GM19035 (cell line): ENCODE data around the gene AP2B1.
A peak's percentile ranks its signal among the peaks of the same experiment; 100 is the strongest.
"Not testable (repeated sequence)": the region's sequence is repeated elsewhere in the genome, so short reads cannot be mapped to it uniquely, and the experiment has no call there.

Experiments
- ATAC-seq: cut with Tn5 transposase; IDR thresholded peaks from one replicate; pipeline ENCODE4 v1.9.1; 2021; ENCODE audit not compliant: unreplicated experiment

The AP2B1 gene

DNA sequence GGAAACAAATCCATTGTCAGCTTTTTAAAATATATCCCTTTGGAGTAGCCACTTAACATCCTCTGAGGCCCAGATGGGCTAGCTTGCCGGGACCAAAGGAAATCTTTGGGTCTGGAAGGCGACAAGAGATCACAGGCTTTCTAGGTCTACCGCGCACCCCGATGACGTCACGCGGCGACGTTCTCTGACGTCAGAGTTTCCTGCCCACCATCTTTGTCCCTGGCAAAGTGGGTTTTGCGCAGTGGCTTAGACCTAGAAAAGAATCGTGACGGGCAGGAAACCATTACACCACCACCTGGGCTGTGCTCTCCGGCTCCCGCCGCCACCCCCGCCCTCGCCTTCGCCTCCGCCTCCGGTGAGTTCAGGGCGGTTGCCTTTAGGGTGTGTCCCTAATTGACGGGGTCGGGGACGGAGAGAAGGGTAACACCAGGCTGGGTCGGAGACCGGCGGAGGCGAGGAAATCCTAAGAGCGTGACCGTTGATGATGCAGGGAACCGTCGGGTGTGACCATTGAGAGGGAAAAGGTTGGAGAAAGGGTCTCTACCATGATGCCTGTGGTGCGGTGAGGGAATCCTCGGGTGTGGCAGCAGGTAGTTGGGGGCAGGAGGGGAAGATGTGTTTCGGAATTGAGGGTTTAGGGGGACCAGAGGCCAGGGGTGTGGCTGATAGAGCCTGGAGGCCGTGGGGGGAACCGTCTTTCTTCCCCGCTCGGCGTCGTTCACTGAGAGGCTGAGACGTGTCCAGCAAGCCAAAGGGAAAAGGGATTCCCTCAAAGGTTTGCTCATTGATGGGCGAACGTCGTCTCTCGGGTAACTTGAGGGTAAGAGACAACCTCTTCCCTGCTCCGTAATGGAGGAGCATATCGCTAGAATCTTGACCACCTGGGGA lies at the start of gene AP2B1:
AP2B1 (plus strand) TSS at position 249 of the 888 bp plus-strand sequence. CDS start 6,709 bp downstream, outside the sequence.
- peak; percentile 95 for ATAC-seq

DNA sequence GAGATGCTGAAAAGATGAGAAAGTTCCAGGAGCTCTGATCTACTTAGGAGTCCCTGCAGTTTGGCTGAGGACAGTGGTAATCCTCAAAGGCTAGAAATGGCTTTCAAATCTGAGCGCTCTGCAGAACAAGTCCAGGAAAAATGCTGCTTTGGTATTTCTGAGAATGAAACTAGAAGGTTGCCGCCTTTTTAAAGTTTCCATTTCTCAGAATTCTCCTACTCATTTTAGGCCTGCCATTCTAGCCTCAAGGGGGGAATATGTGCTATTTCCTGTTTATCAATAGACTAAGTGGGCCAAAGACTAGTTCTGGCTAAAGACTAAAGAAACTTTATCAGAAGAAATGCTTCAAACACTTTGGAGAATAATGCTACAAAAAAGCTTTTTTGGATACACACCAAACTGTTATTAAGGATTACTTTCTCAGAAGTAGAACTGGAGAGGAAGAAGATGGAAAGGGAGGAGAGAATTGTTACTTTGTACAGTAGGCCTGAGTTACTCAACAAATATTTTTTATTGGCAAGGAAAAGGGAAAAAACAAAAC lies 49.5 kb upstream of the AP2B1 start, which contains the start of gene SLFN12L:
SLFN12L (minus strand) TSS at position 78 of the 541 bp plus-strand sequence. CDS start 15,314 bp downstream, outside the sequence.
- no peak for ATAC-seq

DNA sequence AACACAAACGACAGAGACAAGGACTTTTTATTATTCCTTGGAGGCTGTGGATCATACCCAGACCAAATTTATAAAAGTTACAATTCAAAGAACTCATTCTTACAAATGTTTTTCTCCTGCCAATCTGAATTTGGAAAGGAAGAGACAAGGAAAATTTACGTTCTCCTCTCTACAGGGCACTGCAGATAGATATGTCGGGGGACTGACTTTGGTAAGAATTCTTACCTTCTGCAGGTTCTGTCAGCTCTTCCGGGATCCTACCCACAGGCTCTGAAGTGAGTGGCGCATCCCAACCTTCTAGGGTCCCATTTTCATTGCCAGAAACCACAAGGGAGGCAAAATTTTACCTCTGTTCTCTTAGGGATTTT lies 47.5 kb upstream of the AP2B1 start:
- ATAC-seq: no peak

DNA sequence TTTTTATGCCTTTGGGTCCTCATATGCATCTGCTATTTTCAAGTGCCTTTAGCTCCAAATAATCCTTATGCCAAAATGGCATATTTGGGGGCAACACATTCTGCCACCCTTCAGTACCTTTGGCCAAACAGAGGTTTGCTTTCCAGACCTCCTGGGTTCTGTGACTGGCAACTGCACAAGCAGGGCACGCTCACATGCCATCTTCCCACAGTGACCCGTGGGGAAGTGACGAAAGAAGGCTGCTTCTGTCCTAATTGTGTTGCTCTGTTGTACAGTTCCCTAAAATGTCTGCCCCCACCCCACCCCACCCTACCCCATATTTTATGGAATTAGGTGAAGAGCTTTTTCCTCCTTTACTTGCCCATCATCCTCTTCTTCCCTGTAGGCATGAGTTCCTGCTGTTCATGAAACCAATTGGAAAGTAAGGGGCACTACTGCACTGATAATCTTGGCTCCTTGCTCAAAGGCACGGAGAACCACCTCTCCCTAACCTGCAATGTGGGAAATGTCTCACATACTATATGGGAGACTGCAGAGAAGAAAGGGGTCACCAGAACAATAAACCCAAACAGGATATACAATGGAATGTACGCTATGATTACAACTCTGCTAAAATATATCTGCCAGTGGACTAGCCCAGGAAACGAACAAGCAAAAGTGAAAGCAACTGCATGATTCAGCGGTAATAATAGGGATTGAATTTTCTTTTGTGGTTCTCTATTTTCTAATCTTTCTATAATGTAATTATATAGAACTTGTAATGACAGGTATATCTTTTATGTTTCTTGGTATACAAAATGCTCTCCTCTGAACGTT lies 46.3 kb upstream of the AP2B1 start:
- ATAC-seq: no peak

DNA sequence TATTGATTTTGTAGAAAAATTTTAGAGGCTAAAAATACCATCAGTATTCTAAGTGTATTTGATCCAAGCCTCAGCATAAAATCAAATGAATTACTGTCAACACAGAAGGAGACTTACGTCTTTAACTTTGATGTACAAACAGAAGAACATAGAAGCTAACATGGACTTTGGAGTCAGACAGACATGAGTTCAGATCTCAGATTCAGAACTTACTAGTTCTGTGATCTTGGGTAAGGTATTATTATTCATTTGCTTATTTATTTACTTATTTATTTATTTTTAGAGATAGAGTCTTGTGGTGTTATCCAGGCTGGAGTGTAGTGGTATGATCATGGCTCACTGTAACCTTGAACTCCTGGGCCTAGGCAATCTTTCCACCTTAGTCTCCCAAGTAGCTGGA lies 45.7 kb upstream of the AP2B1 start:
- no peak for ATAC-seq

DNA sequence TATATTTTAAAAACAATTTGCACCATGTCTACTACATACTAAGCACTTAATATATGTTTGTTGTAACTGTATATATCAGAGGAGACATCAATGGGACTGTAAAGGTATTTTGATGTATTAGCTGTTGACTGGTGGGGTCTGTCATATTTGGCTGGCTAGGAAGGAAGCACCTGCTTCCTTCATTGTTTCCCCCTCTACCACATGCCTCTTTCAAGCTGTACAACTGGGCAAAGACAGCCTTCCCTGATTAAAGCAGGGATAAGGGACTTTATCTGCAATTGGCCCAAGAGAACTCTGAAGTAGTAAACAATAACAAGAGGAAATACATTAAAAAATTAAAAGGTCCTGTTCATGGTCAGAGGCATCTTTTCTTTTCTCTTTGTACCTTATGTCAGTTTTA lies 44.1 kb upstream of the AP2B1 start:
- no peak for ATAC-seq

DNA sequence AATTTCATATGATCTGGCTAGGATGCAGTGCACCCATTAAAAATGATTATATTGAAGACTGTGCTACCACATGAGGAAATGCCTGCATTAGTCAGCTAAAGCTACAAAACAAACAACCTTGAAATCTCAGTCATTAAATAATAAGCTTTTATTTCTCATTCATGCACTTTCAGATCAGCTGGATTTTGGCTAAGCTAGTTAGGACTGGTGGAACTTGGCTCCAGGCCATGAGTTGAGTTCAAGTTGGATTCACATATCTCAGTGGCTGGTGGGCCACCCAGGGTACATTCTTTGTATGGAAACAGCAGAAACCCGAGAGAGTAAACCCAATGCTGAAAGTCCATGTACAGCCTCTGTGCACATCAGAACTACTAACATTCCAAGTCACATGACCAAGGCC lies 43.3 kb upstream of the AP2B1 start:
- ATAC-seq: no peak

DNA sequence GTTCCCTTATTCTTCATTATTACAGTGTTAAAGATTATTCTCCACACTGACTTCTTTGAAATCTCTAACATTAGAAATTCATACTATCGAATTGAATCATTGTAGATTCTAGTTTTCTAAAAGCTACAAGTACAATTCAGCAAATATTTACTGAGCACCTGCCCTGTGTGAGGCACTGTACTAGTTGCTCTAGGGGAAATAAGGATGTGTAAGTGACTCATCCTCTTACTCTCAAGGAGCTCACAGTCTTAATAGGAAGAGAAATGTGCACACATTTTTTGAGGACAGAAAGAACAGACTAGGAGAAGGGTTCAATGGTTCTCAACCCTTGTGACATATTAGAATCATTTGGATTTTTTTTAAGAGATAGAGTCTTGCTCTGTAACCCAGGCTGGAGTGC lies 42.0 kb upstream of the AP2B1 start:
- no peak for ATAC-seq

DNA sequence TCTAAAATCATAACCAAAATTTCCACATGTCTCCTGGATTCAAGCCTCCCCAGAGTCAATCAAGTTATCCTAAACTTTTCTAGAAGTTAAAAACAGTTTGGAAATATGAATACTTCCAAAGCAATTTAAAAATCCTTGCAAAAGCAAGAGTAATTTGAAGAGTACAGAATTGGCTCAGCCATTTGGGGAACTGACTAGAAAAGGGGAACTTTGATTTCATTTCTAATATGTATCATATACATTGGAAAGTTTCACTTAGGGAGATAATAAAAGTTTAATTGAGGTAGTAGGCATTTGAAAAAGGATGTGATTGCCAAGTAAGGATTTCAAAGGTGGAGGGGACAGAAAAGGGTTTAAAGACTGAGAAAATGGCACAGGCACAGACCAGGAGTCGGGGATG lies 40.6 kb upstream of the AP2B1 start:
- ATAC-seq: no peak

DNA sequence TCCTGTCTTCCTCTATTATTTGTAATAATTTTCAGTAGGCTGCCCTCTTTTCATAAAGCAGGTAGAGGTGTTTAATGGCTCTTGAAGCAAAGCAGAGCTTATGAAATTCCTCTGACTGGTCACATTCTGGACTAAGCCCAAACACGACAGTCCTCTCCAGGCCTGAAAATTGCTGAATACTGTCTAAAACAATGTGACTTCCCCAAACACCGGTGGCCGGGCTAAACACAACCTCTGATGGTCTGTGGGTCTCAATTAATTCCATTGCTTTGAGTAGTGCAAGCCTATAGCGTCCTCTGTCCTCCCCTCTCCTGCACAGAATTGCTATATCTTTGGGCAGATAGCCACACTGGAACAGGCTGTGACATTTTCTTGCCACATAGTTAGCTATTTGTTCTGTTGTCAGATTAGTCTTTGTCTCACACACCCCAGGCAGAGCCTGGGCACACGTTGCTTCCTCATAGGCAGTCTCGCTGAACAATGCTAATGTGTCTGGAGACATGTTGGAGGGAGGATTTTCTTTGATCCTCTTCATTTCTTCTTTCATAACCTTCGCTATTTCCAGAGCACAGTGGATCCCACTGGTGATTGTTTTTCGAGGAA lies 38.8 kb upstream of the AP2B1 start:
- no peak for ATAC-seq

DNA sequence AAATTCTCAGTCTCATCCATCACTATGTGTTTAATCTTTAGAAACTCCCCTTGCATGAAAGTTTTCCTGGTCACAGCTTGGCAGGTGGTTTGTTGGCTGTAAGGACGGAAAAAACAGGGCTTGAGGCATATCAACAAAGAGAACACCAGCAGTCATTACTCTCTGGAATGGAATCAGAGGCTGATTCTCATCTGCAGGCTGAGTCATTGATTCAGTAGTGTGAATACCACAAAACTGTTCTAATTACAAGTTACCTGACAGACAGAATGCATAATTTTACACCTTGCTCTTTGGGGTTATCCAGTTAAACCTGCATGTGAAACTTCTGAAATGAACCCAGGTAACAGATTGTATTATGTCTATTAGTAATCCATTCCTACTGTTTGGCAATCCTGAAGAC lies 38.1 kb upstream of the AP2B1 start:
- ATAC-seq: no peak

DNA sequence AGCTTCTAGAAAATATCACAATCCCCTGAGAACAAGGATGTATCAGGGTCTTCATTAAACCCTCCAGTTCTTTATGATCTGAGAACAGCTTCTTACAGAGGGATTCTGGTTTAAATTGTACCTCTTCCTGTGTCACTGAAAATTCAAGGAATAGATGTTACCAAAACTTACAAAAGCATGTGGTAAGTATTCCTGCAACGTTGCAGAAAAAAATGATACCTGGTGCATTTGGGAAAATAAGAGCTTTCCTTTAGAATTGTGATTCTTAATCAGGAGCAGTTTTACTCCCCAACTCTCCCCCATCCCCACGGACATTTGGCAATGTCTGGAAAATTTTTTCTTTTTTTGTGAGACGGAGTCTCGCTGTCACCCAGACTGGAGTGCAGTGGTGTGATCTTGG lies 33.8 kb upstream of the AP2B1 start:
- ATAC-seq: no peak

DNA sequence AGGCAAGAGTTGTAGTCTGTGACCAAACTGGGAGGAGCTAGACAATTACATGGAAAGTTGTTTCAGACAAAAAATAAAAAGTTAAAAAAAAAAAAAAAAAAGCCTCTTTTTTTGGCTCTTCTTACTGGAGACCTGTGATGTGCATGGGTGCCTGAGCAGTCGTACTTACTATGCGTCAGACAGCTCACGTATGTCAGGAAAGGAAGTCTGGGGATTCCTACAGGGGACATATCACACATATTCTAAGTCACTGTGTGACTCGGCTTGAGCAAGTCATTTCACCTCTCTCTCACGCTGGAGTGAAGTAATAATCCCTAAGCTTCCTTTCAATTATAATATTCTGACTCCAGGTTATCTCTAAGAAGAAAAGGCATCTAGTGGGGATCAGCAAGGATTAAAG lies 32.5 kb upstream of the AP2B1 start:
- no peak for ATAC-seq

DNA sequence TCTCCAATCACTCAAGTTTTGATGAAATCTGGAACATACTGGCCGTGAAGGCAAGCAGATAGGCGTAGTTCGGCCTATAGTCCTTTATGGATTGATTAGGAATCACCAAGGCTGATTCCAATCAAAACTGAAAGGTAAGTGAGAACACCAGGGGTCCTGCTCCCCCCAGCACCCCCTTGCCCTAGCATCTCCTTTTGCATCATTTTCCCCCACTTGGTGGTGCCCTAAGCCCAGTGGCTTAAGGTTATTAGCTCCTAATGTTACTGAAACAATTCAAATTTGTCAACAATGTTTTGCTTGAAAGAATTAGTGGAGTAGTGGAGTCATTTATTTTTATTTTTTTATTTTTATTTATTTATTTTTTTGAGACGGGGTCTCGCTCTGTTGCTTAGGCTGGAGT lies 31.4 kb upstream of the AP2B1 start:
- ATAC-seq: no peak

DNA sequence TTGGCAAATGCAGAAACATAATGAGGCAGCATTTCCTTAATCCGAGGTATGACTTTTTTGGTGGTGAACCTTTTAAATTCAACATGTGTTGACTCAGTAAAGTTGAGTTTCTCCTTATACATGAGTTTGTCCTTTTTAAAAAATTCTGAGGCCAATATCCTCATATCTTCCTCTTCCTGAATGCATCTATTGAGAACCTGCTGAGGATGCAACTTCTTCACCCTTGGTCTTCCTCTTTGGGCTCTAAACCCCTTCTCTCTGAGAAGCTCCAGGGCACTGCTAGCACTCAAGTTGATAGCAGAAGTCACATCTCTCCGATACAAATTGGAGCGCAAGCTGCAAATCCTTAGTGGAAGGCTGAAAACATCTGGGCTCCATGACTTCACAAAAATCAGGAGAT lies 29.8 kb upstream of the AP2B1 start:
- no peak for ATAC-seq

DNA sequence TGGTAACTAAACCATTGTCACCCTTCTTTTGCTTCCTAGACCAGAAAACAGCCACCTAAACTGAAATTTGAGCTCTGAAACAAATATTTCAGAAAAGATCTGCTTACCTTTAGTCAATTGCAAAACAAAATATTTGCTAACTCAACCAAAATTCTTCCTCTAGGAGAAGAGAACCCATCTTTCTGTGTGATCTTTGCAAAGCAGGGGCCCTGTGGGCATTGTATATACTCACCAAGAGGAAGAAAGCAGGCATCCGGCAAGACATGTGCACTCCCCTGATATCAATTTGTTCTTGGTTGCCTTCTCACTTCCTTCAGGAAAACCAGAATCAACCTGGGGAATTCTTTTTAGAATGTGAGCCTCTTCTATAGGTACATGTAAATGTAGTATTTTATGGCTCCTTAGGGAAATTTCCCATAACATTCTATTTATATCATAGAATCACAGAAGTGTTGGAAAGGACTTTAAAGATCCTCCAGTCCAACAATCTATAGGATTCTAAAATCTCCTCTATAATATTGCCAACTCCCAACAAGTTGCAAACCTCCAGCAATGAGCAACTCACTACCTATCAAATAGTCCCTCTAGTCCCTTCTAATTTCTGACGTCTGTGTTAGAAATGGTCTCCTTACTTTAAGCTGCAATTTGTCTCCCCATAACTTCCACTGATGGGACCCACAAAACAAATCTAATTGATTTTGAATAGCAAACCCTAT lies 27.5 kb upstream of the AP2B1 start:
- ATAC-seq: no peak

DNA sequence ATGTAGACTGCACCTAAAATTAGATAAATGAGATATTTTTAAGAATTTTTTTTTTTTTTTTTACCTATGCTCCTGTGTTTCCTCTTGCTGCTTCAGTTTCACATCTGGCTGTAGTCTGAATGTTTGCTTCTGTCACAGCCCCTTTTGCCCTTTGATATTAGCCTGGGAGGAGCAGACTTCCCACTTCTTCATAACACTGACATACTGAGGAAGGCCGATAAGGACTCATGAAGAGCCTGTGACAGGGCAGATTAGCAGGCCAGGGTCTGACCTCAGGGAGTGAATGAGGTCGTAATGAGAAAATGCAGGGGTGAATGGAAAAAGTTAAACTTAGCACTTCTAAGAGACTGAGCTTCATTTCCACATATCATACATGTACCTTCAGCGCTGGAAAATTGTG lies 26.4 kb upstream of the AP2B1 start, which contains the start of gene SLFN14:
SLFN14 (minus strand) TSS at position 117 of the 400 bp plus-strand sequence. CDS start 2,757 bp downstream, outside the sequence.
- ATAC-seq: no peak

DNA sequence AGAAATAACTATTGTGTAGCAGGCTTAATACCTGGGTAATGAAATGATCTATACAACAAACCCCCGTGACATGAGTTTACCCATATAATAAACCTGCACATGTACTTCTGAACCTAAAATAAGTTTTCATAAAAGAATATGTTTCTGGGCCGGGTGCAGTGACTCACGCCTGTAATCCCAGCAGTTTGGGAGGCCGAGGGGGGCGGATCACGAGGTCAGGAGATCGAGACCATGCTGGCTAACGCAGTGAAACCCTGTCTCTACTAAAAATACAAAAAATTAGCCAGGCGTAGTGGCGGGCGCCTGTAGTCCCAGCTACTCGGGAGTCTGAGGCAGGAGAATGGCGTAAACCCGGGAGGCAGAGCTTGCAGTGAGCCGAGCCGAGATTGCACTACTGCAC lies 23.9 kb upstream of the AP2B1 start:
- ATAC-seq: not testable (repeated sequence)

DNA sequence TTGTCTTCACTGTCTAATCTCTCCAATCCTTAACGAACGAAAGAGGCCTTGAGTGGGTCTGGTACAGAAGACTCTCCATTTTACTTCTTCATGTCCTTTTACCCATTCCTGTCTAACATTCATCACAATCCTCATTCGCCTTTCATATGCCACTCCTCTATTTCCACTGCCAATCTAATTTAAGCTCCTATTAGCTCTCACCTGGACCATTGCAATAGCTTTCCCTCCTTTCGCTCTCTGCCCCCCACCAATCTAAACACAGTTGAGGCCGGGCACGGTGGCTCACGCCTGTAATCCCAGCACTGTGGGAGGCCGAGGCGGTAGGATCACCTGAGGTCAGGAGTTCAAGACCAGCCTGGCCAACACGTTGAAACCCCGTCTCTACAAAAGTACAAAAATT lies 20.2 kb upstream of the AP2B1 start:
- no peak for ATAC-seq

DNA sequence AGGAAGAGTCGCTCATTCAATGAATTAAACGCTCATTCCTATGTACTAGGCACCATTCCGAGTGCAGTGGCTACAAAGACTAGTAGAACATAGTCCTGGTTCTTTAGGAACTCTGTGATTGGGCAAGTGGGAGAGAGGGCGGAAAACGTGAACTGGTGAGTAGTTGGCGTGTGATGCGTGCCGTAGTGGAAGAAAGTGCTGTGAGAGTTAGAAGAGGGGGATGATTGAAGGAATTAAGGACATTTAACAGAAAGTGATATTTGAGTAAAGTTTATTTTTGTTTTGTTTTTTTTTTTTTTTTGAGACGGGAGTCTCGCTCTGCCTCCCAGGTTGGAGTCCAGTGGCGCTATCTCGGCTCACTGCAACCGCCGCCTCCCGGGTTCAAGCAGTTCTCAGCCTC lies 18.6 kb upstream of the AP2B1 start:
- no peak for ATAC-seq

DNA sequence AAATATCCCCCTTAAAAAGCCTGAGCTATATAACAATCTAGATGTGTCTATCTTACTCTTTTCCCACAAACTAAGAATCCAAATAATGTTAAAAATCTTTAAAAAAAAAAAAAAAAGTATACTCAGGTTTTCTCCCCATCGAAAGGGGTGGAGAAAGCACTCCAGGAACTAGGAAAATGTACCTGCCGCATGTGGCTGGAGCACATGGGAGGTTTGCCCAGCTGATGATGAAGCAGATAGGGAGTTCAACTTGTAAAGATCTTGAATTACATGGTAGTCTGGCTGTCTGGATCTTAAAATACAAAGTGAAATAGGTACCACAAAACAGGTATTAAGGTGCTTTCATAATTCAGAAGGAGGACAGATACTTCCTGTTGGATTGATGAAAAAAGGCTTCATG lies 17.7 kb upstream of the AP2B1 start:
- ATAC-seq: no peak
